GM15510 (cell line): ENCODE results near the gene SERPINB5.

Experiments
- POLR2A ChIP-seq: IDR thresholded peaks from 3 replicates; pipeline ENCODE4 v1.6.1; 2011; ENCODE audit warnings: borderline replicate concordance; ENCODE audit not compliant: insufficient read length; ENCODE audit errors: extremely low read depth

Gene SERPINB5, protein sequence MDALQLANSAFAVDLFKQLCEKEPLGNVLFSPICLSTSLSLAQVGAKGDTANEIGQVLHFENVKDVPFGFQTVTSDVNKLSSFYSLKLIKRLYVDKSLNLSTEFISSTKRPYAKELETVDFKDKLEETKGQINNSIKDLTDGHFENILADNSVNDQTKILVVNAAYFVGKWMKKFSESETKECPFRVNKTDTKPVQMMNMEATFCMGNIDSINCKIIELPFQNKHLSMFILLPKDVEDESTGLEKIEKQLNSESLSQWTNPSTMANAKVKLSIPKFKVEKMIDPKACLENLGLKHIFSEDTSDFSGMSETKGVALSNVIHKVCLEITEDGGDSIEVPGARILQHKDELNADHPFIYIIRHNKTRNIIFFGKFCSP

DNA sequence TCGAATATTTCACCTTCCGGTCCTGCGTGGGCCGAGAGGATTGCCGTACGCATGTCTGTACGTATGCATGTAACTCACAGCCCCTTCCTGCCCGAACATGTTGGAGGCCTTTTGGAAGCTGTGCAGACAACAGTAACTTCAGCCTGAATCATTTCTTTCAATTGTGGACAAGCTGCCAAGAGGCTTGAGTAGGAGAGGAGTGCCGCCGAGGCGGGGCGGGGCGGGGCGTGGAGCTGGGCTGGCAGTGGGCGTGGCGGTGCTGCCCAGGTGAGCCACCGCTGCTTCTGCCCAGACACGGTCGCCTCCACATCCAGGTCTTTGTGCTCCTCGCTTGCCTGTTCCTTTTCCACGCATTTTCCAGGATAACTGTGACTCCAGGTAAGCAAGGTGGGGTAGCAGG, at the start of gene SERPINB5:
Gene SERPINB5, plus strand, starts transcription at position 291 of the 400 bp plus-strand sequence. CDS start 7,471 bp downstream, outside the sequence.
- no peak for TF ChIP-seq POLR2A

DNA sequence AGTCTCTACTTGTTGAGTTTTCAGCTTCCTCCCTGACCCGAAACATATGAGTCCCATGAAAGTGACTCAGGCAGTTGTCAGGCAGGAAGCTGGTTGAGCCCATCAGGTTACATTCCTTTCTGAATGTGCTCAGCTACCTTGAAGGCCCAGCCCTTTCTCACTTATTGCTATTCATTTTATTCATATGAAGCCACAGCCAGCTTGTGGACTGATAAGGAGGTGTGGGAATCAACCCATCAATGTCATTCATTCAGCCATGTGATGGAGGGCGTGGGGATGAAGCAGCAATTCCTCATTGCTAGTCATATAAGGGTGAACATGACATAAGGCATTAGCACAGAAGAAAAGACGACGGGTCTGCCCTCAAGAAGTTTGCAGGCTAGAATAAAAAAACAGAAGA, 49.2 kb upstream of the SERPINB5 start:
- no peak for TF ChIP-seq POLR2A

DNA sequence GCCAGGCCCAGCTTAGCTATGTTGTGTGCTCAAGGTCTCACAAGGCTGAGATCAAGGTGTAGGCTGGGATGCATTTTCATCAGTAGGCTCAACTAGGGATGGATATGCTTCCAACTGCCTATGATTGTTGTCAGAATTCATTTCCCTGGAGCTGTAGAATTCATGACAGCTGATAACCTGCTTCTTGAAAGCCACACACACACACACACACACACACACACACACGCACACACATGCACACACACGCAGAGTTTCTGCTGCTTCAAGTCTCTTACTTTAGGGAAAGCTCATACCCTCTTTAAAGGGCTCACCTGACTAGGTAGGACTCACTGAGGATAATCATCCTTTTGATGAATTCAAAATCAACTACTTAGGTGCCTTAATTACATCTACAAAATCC, 46.2 kb upstream of the SERPINB5 start:
- TF ChIP-seq POLR2A = no peak

DNA sequence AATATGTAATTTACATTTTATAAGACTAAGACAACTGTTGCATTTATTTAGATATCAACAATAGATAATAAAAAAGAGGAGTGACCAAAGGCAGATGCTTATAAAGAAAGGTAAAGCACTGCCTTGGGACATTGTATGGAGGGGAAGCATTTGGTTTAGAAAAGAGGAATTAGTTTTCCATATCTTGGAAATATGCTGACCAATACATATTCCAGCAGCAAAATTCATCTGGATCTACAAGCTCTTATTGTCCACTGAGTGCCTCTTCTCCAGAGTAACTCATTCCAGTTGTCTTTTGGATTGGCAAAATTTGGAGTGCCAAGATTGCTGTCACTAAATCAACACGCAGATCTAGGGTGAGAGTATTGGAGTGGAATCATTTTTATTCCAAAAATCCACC, 45.6 kb upstream of the SERPINB5 start:
- TF ChIP-seq POLR2A = no peak

DNA sequence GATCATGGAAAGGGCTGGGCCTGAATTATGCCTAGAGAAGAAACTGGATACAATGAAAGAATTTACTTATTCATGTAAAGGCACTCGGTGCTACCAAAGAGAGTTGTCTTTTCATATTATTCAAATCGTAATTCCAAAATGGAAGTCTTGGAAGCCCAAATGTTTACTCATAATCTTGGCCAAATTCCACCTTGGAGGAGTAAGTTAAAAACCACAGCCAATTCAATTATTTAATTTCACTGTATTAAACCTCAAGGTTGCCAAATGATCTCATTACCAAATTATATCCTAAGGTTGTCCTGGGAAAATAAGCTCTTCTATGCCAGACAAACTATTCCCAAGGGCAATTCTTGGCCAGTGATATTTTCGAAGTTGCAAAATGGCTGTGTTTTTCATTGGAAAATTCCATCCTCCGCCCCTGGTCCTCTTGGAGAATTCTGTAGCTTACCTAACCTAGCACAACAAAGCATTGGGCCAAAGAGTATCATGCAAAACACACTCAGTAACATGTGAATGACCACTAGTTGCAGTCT, 43.4 kb upstream of the SERPINB5 start:
- TF ChIP-seq POLR2A = no peak

DNA sequence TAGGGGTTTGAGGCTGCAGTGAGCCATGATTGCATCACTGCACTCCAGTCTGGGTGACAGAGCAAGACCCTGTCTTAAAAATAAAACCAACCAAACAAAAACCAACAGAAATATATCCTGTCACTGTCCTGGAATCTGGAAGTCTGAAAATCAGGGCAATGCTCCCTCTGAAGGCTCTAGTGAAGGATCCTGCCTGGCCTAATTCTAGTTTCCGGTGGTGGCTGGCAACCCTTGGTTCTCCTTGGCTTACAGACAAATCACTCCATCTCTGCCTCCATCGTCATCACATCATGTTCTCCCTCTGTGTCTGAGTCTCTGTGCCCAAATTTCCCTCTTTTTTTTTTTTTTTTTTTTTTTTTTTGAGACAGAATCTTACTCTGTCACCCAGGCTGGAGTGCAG, 38.6 kb upstream of the SERPINB5 start:
- TF ChIP-seq POLR2A = no peak

DNA sequence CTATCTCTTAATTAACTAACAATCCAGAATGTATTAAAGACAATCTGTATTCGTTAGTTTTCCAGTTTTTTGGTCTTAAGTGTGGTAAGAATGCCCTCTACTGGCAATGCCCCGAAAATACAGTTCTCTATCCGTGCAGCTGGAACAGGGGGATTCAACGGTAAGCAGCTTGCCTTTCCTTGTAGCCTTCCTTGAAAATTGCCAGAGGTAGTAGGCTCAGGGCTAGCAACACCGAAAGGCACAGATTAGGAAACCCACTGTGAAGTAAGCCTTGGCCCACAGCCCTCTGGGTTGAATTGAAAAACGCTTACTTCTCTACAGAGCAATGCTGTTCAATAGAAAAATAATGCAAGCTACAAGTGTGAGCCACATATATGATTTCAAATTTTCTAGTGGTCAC, 37.4 kb upstream of the SERPINB5 start:
- TF ChIP-seq POLR2A = no peak

DNA sequence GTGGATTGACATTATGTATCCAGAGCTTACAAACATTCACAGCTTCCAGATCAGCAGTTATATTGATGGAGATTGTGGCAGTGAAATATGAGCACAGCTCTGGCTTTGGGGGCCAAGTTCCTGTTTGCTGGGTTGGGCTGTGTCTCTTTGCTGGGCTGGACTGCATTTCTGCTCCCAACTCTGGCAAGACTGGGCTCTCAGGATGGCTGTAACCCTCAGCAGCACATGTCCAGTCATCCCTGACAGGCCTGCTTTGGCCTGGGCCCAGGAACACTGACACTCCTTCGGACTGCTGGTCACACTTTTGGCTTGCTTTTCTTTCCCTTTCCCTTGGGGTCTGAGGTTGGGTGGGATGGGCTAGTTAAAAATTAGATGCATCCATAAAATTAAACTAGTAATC, 36.5 kb upstream of the SERPINB5 start:
- no peak for TF ChIP-seq POLR2A

DNA sequence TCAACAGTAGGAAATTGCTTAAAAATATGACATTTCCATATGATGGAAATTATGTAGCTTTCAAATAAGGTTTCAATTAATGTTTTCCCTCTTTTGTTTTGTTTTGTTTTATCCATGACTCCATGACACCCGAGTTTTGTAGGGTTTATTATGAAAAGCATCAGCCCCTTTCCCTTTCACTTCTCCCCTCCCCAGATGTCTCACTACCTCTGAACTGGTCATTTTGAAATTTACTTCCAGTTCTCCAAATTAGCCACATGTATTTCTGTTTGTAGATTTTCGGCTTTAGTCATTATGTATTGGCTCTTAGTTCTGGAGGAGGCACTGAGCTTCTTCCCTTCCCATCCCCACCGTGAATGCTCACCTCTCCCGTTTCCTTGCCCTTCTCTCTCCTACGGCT, 35.9 kb upstream of the SERPINB5 start:
- no peak for TF ChIP-seq POLR2A

DNA sequence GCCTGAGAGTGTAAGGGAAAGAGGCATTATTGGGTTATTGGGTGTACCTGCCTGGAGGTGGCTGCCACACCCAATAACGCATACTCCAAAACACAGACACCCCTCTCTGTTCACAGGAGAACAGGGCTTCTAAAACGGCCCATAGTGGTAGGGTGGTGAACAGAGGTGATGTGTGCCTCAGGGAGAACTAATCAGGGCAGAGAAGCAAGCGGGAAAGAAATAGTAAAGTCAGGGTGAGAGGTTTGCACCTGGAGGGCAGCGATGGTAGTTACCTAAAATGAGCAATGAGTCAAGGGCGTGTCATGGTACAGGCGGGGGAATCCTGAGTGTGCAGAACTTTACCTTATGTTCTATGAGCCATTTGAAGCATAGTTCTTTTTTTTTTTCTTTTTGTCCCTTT, 32.9 kb upstream of the SERPINB5 start:
- no peak for TF ChIP-seq POLR2A

DNA sequence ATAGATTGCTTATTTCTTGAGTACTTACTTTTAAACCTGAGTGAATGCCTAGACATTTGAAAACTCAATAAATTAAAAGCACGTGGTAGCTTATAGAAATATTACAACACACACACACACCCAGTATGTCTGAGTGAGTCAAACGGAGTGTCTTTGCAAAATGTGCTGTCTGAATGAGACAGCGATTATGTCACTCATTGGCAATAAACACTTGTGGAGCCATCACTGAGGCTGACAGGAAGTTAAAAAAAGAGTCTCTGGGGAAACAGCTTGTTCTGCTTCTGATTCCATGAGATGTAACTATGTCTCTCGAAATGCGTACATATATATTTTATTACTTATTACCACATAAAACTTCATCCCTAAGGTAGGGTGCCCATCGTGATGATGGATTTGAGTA, 32.2 kb upstream of the SERPINB5 start:
- no peak for TF ChIP-seq POLR2A

DNA sequence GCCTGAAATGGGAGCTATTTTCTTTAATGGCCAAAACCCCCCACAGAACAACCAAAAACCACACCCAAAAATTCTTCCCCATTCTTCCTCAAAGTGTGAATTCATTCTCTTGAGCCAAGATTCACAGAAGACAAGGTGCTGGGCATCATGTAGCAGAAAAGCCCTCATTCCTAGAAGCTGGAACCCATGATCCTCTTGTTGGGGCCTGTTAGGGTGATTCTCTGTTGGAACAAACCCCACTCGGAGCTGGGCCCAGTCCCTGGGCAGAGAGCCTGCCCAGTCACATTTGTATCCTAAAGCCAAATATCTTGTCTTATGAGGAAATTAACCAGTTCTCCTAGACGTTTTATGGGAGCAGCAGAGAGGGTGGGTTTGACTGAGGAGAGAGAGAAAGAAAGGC, 31.7 kb upstream of the SERPINB5 start:
- no peak for TF ChIP-seq POLR2A

DNA sequence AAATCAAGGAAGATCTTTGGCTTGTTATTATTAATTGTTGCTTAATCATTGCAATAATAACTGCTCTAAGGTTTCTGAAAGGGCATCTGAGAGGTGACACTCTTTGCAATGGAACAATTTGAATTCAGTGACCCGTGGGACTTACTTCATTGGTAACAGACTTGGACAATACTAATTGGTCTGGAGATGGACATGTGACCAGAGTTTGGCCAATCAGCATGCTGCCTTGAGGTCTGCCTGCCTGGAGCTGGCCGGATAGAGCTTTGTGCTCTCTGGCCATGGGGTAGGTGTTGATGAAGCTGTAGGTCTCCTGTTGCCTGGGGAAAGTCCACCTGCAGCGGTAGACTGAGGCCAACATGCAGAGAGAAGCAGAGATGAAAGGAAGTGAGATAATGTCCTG, 30.5 kb upstream of the SERPINB5 start:
- no peak for TF ChIP-seq POLR2A

DNA sequence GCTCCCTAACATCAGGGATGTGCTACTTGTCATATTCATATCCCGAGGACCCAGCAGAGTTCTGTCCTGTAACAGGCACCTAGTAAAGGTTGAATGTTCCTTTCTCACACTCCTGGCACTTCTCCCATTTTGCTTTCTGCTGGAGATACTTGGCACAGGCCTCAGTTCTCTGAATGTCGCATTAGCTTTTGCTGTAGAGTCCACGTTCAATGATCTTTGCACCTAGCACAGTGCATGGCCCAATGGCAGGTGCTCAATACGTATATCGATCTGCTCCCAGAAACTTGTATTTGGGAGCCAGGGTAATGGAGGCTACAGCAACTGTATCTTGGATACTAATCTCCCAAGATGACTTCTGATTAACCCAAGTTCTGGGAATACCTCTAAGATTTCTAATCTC, 29.7 kb upstream of the SERPINB5 start:
- no peak for TF ChIP-seq POLR2A

DNA sequence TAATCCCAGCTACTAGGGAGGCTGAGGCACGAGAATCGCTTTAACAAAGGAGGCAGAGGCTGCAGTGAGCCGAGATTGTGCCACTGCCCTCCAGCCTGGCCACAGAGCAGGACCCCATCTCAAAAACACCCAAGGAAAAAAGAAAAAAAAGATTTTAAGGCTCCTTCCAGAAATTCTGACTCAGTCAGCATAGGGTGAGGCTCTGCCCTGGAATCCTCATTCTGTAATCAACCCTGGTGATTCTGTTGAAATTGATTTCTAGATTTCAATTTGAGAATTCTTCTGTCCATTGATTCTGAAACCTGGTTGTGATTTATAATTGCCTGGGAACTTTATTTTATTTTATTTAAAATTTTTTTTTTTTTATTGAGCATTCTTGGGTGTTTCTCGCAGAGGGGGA, 27.3 kb upstream of the SERPINB5 start:
- no peak for TF ChIP-seq POLR2A
